NT2/D1 (cell line): Measurements from ENCODE around the gene NEURL2.

Experiments used
- SUZ12 ChIP-seq: IDR thresholded peaks from 2 replicates; pipeline ENCODE4 v1.6.1; 2011; ENCODE audit not compliant: insufficient read length, insufficient read depth; ENCODE audit errors: extremely low read depth
- YY1 ChIP-seq: IDR thresholded peaks from 2 replicates; pipeline ENCODE4 v1.6.1; 2011; ENCODE audit not compliant: insufficient read length, insufficient read depth

- TF ChIP-seq SUZ12 (no peak), YY1 (no peak)
Measured at GRCh38 chr20:45938727-45939438, 47.9 kb upstream of the NEURL2 start.
